ENCODE results near the gene CPB2.

The CPB2 gene

DNA sequence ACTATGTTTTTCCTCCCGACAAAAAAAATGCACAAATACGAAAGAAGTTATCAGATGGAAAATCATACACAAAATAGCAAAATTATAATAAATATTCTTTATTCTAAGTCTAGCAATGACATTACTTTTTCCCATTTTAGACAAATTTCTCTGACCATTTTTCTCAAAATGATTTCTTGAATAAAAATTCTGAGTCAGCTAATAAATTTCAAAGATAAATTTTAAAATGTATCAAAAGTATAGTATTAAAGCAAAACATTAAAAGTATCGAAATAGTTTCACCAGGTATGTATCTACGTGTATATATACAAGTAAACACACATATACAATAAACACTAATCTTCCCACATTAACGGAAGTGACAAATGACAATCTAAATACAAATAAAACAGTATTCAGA, 61.2 kb downstream of the CPB2 start:
- DNase-seq: no peak

- DNase-seq: no peak
These were observed 63.4 kb downstream of the CPB2 start for GRCh38 chr13:46041419-46041839.

DNA sequence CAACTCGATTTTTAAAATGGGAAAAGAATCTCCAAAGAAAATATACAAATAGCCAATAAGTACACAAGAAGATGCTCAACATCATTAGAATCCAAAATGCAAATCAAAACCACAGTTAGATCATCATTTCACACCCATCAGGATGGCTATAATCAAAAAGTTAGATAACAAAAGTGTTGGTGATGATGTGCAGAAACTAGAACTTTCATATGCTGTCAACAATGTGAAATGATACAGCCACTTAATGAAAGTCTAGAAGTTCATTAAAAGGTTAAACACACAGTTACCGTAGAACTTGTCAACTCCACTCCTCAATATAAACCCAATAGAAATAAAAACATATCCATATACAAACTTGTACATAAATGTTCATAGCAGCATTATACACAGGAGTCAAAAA, 64.1 kb downstream of the CPB2 start:
- no peak for DNase-seq

GRCh38 chr13:46039411-46040182, 65.2 kb downstream of the CPB2 start:
- DNase-seq: no peak

DNA sequence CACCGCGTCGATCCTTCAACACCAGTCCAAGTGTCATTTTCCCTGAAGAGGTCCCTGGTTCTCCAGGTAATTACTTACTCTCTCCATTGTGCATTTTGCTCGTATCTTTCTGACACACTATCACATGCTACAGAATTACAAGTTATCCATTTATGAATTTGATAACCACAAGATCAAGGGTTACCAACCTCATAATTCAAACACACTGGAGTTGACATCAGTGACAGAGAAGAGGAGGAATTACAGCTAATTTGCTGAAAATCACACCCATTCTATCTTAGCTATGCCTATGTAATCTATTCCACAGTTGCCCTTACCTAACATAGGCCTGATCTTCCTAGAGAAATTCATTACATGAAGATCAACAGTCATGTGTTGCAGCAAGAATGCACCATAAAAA, 66.5 kb downstream of the CPB2 start:
- DNase-seq: no peak

- DNase-seq: no peak
These were observed 69.8 kb downstream of the CPB2 start for GRCh38 chr13:46035066-46035465.

- DNase-seq: no peak
These were observed 72.5 kb downstream of the CPB2 start for GRCh38 chr13:46032341-46032740.

DNA sequence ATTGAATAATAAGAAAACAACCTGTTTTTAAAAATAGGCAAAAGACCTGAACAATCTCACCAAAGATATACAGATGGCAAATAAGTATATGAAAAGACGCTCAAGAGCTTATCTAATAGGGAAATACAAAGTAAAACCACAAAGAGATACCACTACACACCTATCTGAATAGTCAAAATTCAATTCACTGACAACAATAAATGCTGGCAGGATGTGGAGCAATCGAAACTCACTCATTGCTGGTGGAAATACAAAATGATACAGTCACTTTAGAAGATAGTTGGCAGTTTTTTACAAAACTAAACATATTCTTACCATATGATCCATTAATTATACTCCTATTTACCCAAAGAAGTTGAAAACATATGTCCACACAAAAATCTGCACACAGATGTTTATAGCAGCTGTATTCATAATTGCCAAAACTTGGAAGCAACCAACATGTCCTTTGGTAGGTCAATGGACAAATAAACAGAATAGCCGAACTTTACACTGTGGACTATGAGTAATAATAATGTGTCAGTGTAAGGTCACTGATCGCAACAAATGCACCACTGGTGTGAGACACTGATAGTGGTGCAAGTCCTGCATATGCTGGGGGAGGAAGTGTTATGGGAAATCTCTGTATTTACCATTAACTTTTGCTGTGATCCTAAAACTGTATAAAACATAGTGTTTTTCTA, 73.1 kb downstream of the CPB2 start:
- no peak for DNase-seq

DNA sequence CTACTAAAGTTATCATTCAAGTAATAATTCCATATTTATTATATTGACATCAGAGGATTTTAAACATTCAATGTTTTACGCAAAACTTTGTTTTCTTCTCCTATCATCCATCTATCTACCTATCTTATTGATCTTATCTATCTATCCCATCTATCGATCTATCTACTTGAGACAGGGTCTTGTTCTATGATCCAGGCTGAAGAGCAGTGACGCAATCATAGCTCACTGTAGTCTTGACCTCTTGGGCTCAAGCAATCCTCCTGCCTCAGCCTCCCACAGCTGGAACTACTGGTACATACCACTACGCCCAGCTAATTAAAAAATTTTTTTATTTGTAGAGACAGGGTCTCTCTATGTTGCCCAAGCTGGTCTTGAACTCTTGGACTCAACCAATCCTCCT, 79.7 kb downstream of the CPB2 start:
- DNase-seq: no peak

DNA sequence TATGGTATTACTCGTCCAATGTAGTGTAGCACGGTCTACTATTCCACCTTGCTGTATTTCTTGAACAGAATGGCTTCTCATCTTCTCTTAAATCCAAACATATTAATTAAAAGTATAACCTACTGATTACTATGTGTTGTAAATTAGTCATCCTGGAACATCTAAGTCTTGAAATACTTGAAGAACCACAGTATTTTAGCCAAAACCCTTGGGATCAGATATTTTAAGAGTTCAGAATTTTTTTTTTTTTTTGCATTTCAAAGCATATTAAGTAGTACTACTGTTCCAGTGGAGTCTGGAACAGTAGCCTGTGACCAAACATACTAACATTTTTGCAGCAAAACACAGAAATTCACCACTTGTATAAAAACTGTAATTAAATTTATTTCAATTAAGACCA, 82.4 kb downstream of the CPB2 start:
- no peak for DNase-seq

DNA sequence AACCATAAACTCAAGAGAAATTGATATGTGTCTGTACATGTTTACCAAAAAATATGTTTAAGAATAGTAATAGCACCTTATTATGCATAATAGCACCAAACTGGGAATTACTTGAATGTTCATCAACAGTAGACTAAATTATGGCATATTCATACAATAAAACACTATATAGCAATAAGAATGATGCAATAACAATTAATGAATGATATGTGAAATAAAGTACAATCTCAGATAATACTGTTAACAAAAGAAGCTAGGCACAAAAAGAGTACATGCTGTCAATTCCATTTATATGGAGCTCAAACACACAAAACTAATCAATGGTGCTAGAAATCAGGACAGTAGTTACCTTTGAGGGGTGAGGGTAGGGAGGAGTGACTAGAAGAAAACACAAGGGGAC, 88.6 kb downstream of the CPB2 start:
- DNase-seq: no peak

DNA sequence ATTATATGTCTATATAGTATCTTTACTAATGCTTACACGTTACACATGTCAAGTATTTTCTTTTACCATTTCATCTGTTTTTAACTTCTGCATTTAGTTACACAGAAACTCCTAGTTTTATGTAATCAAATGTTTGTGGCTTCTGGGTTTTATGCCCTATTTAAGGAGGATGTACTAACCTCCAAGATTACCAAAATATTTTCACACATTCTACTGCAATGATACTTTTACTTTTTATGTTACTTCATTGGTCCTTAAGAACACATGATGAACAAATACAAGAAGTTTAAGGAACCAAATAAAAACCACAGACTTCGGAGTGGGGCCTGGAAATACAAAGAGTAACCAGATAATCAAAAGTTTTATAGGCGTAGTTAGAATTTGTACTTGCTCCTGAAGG, 89.5 kb downstream of the CPB2 start:
- DNase-seq: no peak

- DNase-seq: no peak
These were observed 92.4 kb downstream of the CPB2 start for GRCh38 chr13:46012404-46012803.

DNA sequence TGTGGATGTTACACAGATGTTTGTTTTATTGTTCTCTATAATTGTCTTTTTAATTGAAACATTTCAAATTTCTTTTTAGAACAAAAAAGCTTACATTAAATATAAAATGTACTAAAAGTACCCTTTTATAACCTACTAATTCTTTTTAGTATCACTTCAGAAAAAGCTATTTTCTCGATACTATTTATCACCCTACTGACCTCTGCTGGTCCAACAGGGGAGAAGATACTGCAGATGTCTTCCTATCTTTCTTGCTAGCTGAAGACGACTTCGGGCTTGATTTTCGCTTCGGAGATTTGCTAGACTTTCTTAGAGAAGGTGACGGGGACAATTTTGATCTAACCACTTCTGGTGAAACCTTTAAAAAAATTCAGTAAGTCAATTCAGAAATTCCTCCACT, 94.7 kb downstream of the CPB2 start:
- DNase-seq: no peak

DNA sequence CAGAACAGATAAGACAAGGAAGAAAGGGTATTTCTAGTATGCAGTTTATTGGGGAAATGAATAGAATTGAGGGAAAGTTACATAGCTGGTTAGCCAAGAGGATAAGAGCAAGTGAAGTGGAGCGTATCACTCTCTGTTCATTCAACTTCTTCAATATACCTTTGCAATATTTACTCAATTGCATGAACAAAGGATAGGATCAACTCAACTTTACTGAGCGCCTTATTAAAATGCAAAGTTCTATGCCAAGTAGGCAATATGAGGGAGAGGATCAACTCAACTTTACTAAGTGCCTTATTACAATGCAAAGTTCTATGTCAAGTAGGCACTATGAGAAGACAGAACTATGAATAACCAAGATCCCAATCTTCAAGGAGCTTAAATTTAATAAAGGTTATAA, 96.2 kb downstream of the CPB2 start:
- DNase-seq: no peak

- DNase-seq: no peak
These were observed 98.0 kb downstream of the CPB2 start for GRCh38 chr13:46006688-46007452.

- no peak for DNase-seq
These were observed 100.3 kb downstream of the CPB2 start for GRCh38 chr13:46004491-46004890.
